NCI-H2107 treated with DMSO at 0.1 percent for 48 hours (cell line): ENCODE data around the gene FGFR3.

ENCODE experiments used
- DNase-seq: peaks from one replicate; lab custom pipeline; 2025; ENCODE audit not compliant: unreplicated experiment; lab: John Stamatoyannopoulos, UW

FGFR3 gene

GRCh38 chr4:1756079-1756478 is 37.0 kb upstream of the FGFR3 start:
- DNase-seq: no peak

GRCh38 chr4:1756893-1757779 is 36.0 kb upstream of the FGFR3 start:
- DNase-seq: no peak

GRCh38 chr4:1757836-1758235 is 35.3 kb upstream of the FGFR3 start:
- no peak for DNase-seq

GRCh38 chr4:1758306-1759121 is 34.6 kb upstream of the FGFR3 start:
- no peak for DNase-seq

GRCh38 chr4:1759170-1759817 is 33.8 kb upstream of the FGFR3 start:
- DNase-seq: no peak

GRCh38 chr4:1759818-1760223 is 33.3 kb upstream of the FGFR3 start:
- no peak for DNase-seq

GRCh38 chr4:1760521-1761071 is 32.5 kb upstream of the FGFR3 start:
- DNase-seq: no peak

GRCh38 chr4:1761130-1761689 is 31.9 kb upstream of the FGFR3 start:
- DNase-seq: no peak

GRCh38 chr4:1762264-1763010 is 30.7 kb upstream of the FGFR3 start:
- DNase-seq: no peak

GRCh38 chr4:1763070-1763549 is 30.0 kb upstream of the FGFR3 start:
- no peak for DNase-seq

- DNase-seq: no peak
Measured at GRCh38 chr4:1763550-1764080, 29.5 kb upstream of the FGFR3 start.

GRCh38 chr4:1764670-1765069 is 28.4 kb upstream of the FGFR3 start:
- no peak for DNase-seq

GRCh38 chr4:1765409-1766072 is 27.6 kb upstream of the FGFR3 start:
- DNase-seq: no peak

- no peak for DNase-seq
Measured at GRCh38 chr4:1766106-1767060, 26.7 kb upstream of the FGFR3 start.

- DNase-seq: no peak
Measured at GRCh38 chr4:1767061-1767769, 25.9 kb upstream of the FGFR3 start.

- no peak for DNase-seq
Measured at GRCh38 chr4:1767770-1768366, 25.2 kb upstream of the FGFR3 start.

- DNase-seq: no peak
Measured at GRCh38 chr4:1768367-1769034, 24.6 kb upstream of the FGFR3 start.
